Measurements from ENCODE around the gene OR52B2.

DNA sequence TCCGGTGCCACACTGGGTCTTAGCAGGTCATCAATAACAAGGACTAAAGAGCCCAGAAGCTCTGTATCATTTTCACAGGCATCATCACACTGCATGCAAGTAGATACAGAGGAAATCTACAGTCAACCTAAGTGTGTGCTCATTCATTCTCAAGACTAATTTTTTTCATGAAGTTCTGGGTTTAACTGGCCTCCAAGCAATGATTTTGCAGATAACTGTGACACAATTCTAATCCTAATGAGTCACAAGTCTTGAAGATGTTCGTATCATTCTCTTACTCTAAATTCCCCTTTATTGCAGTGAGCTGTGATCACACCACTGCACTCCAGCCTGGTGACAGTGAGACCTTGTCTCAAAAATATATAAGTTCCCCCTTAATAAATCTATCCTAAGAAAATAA lies 31.4 kb upstream of the OR52B2 start:
- TF ChIP-seq, protein P1, sequence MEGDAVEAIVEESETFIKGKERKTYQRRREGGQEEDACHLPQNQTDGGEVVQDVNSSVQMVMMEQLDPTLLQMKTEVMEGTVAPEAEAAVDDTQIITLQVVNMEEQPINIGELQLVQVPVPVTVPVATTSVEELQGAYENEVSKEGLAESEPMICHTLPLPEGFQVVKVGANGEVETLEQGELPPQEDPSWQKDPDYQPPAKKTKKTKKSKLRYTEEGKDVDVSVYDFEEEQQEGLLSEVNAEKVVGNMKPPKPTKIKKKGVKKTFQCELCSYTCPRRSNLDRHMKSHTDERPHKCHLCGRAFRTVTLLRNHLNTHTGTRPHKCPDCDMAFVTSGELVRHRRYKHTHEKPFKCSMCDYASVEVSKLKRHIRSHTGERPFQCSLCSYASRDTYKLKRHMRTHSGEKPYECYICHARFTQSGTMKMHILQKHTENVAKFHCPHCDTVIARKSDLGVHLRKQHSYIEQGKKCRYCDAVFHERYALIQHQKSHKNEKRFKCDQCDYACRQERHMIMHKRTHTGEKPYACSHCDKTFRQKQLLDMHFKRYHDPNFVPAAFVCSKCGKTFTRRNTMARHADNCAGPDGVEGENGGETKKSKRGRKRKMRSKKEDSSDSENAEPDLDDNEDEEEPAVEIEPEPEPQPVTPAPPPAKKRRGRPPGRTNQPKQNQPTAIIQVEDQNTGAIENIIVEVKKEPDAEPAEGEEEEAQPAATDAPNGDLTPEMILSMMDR (conservative IDR thresholded peaks at IDR 0.05; ENCODE audit: low read depth in 2 of 2), result no peak
- TF ChIP-seq ZNF331 (CRISPR knock-in tag; IDR thresholded peaks at IDR 0.05; ENCODE audit: low read depth) (no peak), NANOG (IDR thresholded peaks at IDR 0.05; ENCODE audit: borderline replicate concordance) (no peak), REST (IDR thresholded peaks at IDR 0.05; ENCODE audit: unreplicated experiment) (no peak), EZH2 (IDR thresholded peaks at IDR 0.05; ENCODE audit: low read depth, unreplicated experiment) (no peak), CREB1 (CRISPR knock-in tag; IDR thresholded peaks at IDR 0.05; ENCODE audit: low read depth) (no peak), POLR2AphosphoS5 (IDR thresholded peaks at IDR 0.05; ENCODE audit: low read depth) (no peak), EZH2phosphoT487 (IDR thresholded peaks at IDR 0.05; ENCODE audit: unreplicated experiment) (no peak), STAT1 (IDR thresholded peaks at IDR 0.05; ENCODE audit: unreplicated experiment) (no peak), ZNF114 (CRISPR knock-in tag; IDR thresholded peaks at IDR 0.05) (no peak), JUNB (IDR thresholded peaks at IDR 0.05; ENCODE audit: unreplicated experiment) (no peak)
- TF ChIP-seq, protein P2, sequence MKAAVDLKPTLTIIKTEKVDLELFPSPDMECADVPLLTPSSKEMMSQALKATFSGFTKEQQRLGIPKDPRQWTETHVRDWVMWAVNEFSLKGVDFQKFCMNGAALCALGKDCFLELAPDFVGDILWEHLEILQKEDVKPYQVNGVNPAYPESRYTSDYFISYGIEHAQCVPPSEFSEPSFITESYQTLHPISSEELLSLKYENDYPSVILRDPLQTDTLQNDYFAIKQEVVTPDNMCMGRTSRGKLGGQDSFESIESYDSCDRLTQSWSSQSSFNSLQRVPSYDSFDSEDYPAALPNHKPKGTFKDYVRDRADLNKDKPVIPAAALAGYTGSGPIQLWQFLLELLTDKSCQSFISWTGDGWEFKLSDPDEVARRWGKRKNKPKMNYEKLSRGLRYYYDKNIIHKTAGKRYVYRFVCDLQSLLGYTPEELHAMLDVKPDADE (IDR thresholded peaks at IDR 0.05), result no peak
